HepG2 (cell line): Measurements from ENCODE around the gene SLC25A20. TPM values are rescaled to one million over a fixed set of nuclear protein-coding genes. Genes with fewer than 3 reads are reported as not detected.

Experiments used
- ARNTL ChIP-seq: sonication (generic); formaldehyde crosslinking; IDR thresholded peaks from 2 replicates; pipeline ENCODE4 v1.4.0; 2020; ENCODE audit warnings: mild to moderate bottlenecking, missing genetic modification reagents
- BATF2 ChIP-seq: sonication (generic); formaldehyde crosslinking; IDR thresholded peaks from 2 replicates; pipeline ENCODE4 v1.8.0; 2022; ENCODE audit warnings: mild to moderate bottlenecking, missing genetic modification reagents, moderate library complexity
- CBX5 ChIP-seq: sonication (generic); formaldehyde crosslinking; IDR thresholded peaks from 2 replicates; pipeline ENCODE4 v1.4.0; 2020; ENCODE audit warnings: missing genetic modification reagents, borderline replicate concordance
- DRAP1 ChIP-seq: IDR thresholded peaks from 2 replicates; pipeline ENCODE4 v1.6.1; 2016; ENCODE audit warnings: missing genetic modification reagents, missing compliant biosample characterization
- FOXA1 ChIP-seq, 2 experiments: fragments of 450-650 bp in 1 of 2; sonication (generic) in 1 of 2; formaldehyde crosslinking in 1 of 2; IDR thresholded peaks; 2 replicates each; pipeline versions ENCODE4 v1.4.0 to v1.6.1; 2016 to 2020; ENCODE audit warnings: missing genetic modification reagents in 1 of 2
- KDM6A ChIP-seq: IDR thresholded peaks from 2 replicates; pipeline ENCODE4 v1.6.1; 2016; ENCODE audit warnings: low read depth
- SALL2 ChIP-seq: sonication (generic); formaldehyde crosslinking; IDR thresholded peaks from 2 replicates; pipeline ENCODE4 v1.8.1; 2023; ENCODE audit warnings: mild to moderate bottlenecking, missing genetic modification reagents, inconsistent platforms
- SAP130 ChIP-seq: IDR thresholded peaks from 2 replicates; pipeline ENCODE4 v1.6.1; 2016; ENCODE audit warnings: low read depth
- SIX4 ChIP-seq: sonication (generic); formaldehyde crosslinking; IDR thresholded peaks from 2 replicates; pipeline ENCODE4 v1.4.0; 2020; ENCODE audit warnings: missing genetic modification reagents
- SMAD3 ChIP-seq: sonication (generic); formaldehyde crosslinking; IDR thresholded peaks from 2 replicates; pipeline ENCODE4 v1.4.0; 2020; ENCODE audit warnings: missing genetic modification reagents
- SNAI1 ChIP-seq: sonication (generic); formaldehyde crosslinking; IDR thresholded peaks from 2 replicates; pipeline ENCODE4 v1.5.0; 2020; ENCODE audit warnings: mild to moderate bottlenecking, missing genetic modification reagents, borderline replicate concordance
- SNAPC5 ChIP-seq: sonication (generic); formaldehyde crosslinking; IDR thresholded peaks from 2 replicates; pipeline ENCODE4 v1.8.1; 2023; ENCODE audit warnings: mild to moderate bottlenecking, missing genetic modification reagents, borderline replicate concordance
- ZBTB10 ChIP-seq: sonication (generic); formaldehyde crosslinking; IDR thresholded peaks from 2 replicates; pipeline ENCODE4 v1.4.0; 2020; ENCODE audit warnings: missing genetic modification reagents, borderline replicate concordance
- ZKSCAN8 ChIP-seq: IDR thresholded peaks from 2 replicates; pipeline ENCODE4 v1.6.1; 2016; ENCODE audit warnings: borderline replicate concordance, missing genetic modification reagents, missing compliant biosample characterization
- ZNF232 ChIP-seq: sonication (generic); formaldehyde crosslinking; IDR thresholded peaks from 2 replicates; pipeline ENCODE4 v1.4.0; 2020; ENCODE audit warnings: missing genetic modification reagents, borderline replicate concordance
- ZNF292 ChIP-seq: sonication (generic); formaldehyde crosslinking; IDR thresholded peaks from 2 replicates; pipeline ENCODE4 v1.8.1; 2022; ENCODE audit warnings: mild to moderate bottlenecking, low read depth, missing genetic modification reagents, borderline replicate concordance
- ZNF441 ChIP-seq: sonication (generic); formaldehyde crosslinking; IDR thresholded peaks from 2 replicates; pipeline ENCODE4 v1.7.0; 2021; ENCODE audit warnings: missing genetic modification reagents, borderline replicate concordance
- ZNF451 ChIP-seq: sonication (generic); formaldehyde crosslinking; IDR thresholded peaks from 2 replicates; pipeline ENCODE4 v1.5.0; 2020; ENCODE audit warnings: mild to moderate bottlenecking, missing genetic modification reagents
- ZNF557 ChIP-seq: sonication (generic); formaldehyde crosslinking; IDR thresholded peaks from 2 replicates; pipeline ENCODE4 v1.4.0; 2020; ENCODE audit warnings: missing genetic modification reagents
- ZNF569 ChIP-seq: sonication (generic); formaldehyde crosslinking; IDR thresholded peaks from 2 replicates; pipeline ENCODE4 v1.5.0; 2020; ENCODE audit warnings: mild to moderate bottlenecking, missing genetic modification reagents, moderate library complexity, borderline replicate concordance
- ZNF691 ChIP-seq: sonication (generic); formaldehyde crosslinking; IDR thresholded peaks from 2 replicates; pipeline ENCODE4 v1.4.0; 2020; ENCODE audit warnings: missing genetic modification reagents, low read depth, mild to moderate bottlenecking, borderline replicate concordance
- ZSCAN12 ChIP-seq: sonication (generic); formaldehyde crosslinking; IDR thresholded peaks from 2 replicates; pipeline ENCODE4 v1.9.0; 2021; ENCODE audit warnings: mild to moderate bottlenecking, missing genetic modification reagents
- polyA plus RNA-seq, 8 experiments: library from polyadenylated mRNA; depleted of rRNA in 3 of 8; stranded (reverse) in 7 of 8; unstranded in 1 of 8; fragments of >200 nt; fragmentation: Illumina TruSeq in 4 of 8; extraction: Trizol in 4 of 8; gene quantifications; 2 replicates each; pipeline versions ENCODE4 v1.2.1 to v1.2.3, GENCODE V29; 2011 to 2016; ENCODE audit warnings: low read depth in 4 of 8, missing spikeins in 1 of 8, mixed read lengths in 1 of 8; ENCODE audit not compliant: insufficient read depth in 1 of 8
- total RNA-seq, 5 experiments: library from RNA; depleted of rRNA; stranded (reverse); fragments of >200 nt; fragmentation: Illumina TruSeq; extraction: Trizol; gene quantifications; 2 replicates each; pipeline ENCODE4 v1.2.3, GENCODE V29; 2016; ENCODE audit warnings: low read depth in 1 of 5

The SLC25A20 gene
- total and polyA plus RNA-seq, 2 of the 13 experiments (the other 11 are each of a cell fraction or from before 2014, with no cell fraction given) = 21.1 to 26.6 TPM

GRCh38 chr3:48897460-48898376 lies 964 bp downstream of the SLC25A20 start (continued):
- TF ChIP-seq BATF2 (CRISPR knock-in tag) = no peak
- no peak for TF ChIP-seq SMAD3 (CRISPR knock-in tag)
- no peak for TF ChIP-seq SNAI1 (CRISPR knock-in tag)
- TF ChIP-seq ZNF451 = no peak
- no peak for TF ChIP-seq ZNF691 (CRISPR knock-in tag)
- 0 out of 2 replicates have a peak, but pooled peaks have one; percentile 17 for TF ChIP-seq KDM6A (CRISPR knock-in tag)
- TF ChIP-seq SIX4 (CRISPR knock-in tag) = 0 out of 2 replicates have a peak, but pooled peaks have one; percentile 31
- no peak for TF ChIP-seq ZNF292
- TF ChIP-seq ZNF569 (CRISPR knock-in tag) = no peak
- TF ChIP-seq ZBTB10 = 0 out of 2 replicates have a peak, but pooled peaks have one; percentile 26
- TF ChIP-seq FOXA1 (IDR thresholded peaks at IDR 0.05) = no peak
- TF ChIP-seq FOXA1 (CRISPR knock-in tag; IDR thresholded peaks at IDR 0.05) = peak; percentile 67; the same call in 1 of the 2 replicates
- TF ChIP-seq ZKSCAN8 = no peak
- no peak for TF ChIP-seq SNAPC5
- TF ChIP-seq SAP130 = peak; percentile 87
- no peak; the same call in 1 of the 2 replicates for TF ChIP-seq ZNF232 (CRISPR knock-in tag)
- no peak for TF ChIP-seq ZSCAN12 (CRISPR knock-in tag)
- no peak for TF ChIP-seq ARNTL (CRISPR knock-in tag)
- TF ChIP-seq DRAP1 (CRISPR knock-in tag) = peak; percentile 62
- TF ChIP-seq ZNF557 (CRISPR knock-in tag) = no peak
- TF ChIP-seq SALL2 (CRISPR knock-in tag) = no peak
- no peak for TF ChIP-seq ZNF441 (CRISPR knock-in tag)
- TF ChIP-seq CBX5 (CRISPR knock-in tag) = no peak
